Small intestine (tissue), 7 donors: Measurements from ENCODE around the gene NEIL1. TPM values are rescaled to one million over a fixed set of nuclear protein-coding genes. Genes with fewer than 3 reads are reported as not detected.

Source experiments
- DNase-seq, 2 donors: peaks; one replicate each; pipeline versions ENCODE4 v3.0.0 to v3.0.0-alpha.2; 2013
- FAIRE-seq: peaks from 2 replicates; lab custom pipeline; 2012; peaks lifted over from hg19 to GRCh38; lab: Jason Lieb, UNC
- H3K27ac ChIP-seq, 3 donors: one replicate each; pipeline ENCODE4 v1.5.1; 2013; ENCODE audit warnings: low read length in 2 of 3, mild to moderate bottlenecking in 2 of 3, control low read depth in 1 of 3, inconsistent platforms in 1 of 3, low read depth in 1 of 3, moderate library complexity in 1 of 3
- H3K27me3 ChIP-seq, 3 donors: one replicate each; pipeline ENCODE4 v1.6.1; 2013; ENCODE audit warnings: low read length in 3 of 3, inconsistent platforms in 1 of 3; ENCODE audit not compliant: control insufficient read depth in 3 of 3, insufficient read depth in 3 of 3
- H3K36me3 ChIP-seq, 3 donors: one replicate each; pipeline ENCODE4 v1.6.1; 2013; ENCODE audit warnings: low read length in 3 of 3, inconsistent platforms in 1 of 3, low read depth in 1 of 3, mild to moderate bottlenecking in 1 of 3, moderate library complexity in 1 of 3; ENCODE audit not compliant: control insufficient read depth in 3 of 3, insufficient read depth in 2 of 3
- H3K4me1 ChIP-seq, 3 donors: one replicate each; pipeline ENCODE4 v1.6.1; 2013; ENCODE audit warnings: low read length in 2 of 3, inconsistent platforms in 1 of 3, low read depth in 1 of 3, mild to moderate bottlenecking in 1 of 3, moderate library complexity in 1 of 3; ENCODE audit not compliant: control insufficient read depth in 3 of 3, insufficient read depth in 2 of 3
- H3K4me3 ChIP-seq, 3 donors: one replicate each; pipeline ENCODE4 v1.5.1; 2013; ENCODE audit warnings: low read length in 3 of 3, control low read depth in 1 of 3, inconsistent platforms in 1 of 3, low read depth in 1 of 3, mild to moderate bottlenecking in 1 of 3, moderate library complexity in 1 of 3
- H3K9me3 ChIP-seq, 2 donors: one replicate each; pipeline ENCODE4 v1.6.1; 2013; ENCODE audit warnings: low read depth in 1 of 2, low read length in 1 of 2; ENCODE audit not compliant: control insufficient read depth in 2 of 2, insufficient read depth in 1 of 2
- WGBS, 3 donors: extraction: QIAGEN DNeasy Blood & Tissue Kit; methylation state at CpG; one replicate each; pipeline ENCODE4 v1.1.7; 2013; 5-methylcytosine and 5-hydroxymethylcytosine counted together
- polyA plus RNA-seq, 4 donors: library from polyadenylated mRNA; stranded (reverse) in 3 of 4; unstranded in 1 of 4; fragments of 200-250 nt in 3 of 4; fragments of 120-200 nt in 1 of 4; gene quantifications; one replicate each; pipeline versions ENCODE4 v1.2.1 to v1.2.3, GENCODE V29; 2013
- donor health status: healthy with polysubstance abuse.
- donor health status: control.
- donor health status: control.
- donor health status: Bipolar disorder and iron deficiency.
- donor health status: healthy.

NEIL1 gene
- polyA plus RNA-seq, 4 donors: 18.8 to 63.1 (median 41.7) TPM

DNA sequence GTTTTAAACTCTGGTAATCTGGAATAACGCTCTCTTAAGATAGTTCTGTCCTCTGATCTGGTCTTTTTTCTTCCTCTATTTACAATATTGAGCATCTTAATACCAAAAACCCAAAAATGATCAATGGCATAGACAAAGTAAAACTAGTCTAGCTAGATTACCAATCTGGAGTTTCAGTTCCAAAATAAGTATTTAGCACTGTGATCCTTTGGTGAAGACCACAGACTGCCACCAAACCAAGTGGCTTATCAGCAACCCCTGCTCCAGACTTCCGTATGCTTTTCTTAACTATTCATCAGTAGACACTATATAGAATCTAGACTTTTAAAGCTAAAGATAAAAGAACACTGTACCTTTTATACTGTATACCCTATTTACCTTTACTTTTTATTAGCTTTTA lies 57.1 kb downstream of the NEIL1 start:
- WGBS, 3 donors: 83 to 91% (median 89%) methylated on average over 2 of the region's 2 CpGs
- H3K36me3 ChIP-seq: peaks cover 10 to 49% (median 26%) of the 10 kb centered on the region in 3 donors
- FAIRE-seq: no peak

More for the DNA sequence above, 57.1 kb downstream of the NEIL1 start:
- no peaks in the 10 kb centered on the region for H3K9me3 ChIP-seq
- H3K4me1 ChIP-seq: no peaks in the 10 kb centered on the region
- H3K4me3 ChIP-seq: no peak overlapping the region
- no peak overlapping the region for H3K27ac ChIP-seq
- no peaks in the 10 kb centered on the region for H3K27me3 ChIP-seq
- DNase-seq: no peak

Other genes with a start within 250 kb of the NEIL1 start
- 10 to 100 TPM in 2 of 4 donors, 1 to 10 TPM in 2; 6.5 to 20.6 (median 11.9) TPM for gene C15orf39, start 145.2 kb upstream of the NEIL1 start, polyA plus RNA-seq
- not detected for gene GOLGA6C, start 88.7 kb upstream of the NEIL1 start, polyA plus RNA-seq
- gene GOLGA6D, start 64.2 kb upstream of the NEIL1 start, polyA plus RNA-seq: under 1 TPM in 1 of 4 donors, not detected in 3; 0.07 TPM
- gene COMMD4, start 11.0 kb upstream of the NEIL1 start, polyA plus RNA-seq: 100 to 1,000 TPM in 3 of 4 donors, 10 to 100 TPM in 1; 88.1 to 177 (median 114) TPM
- gene MAN2C1, start 21.6 kb downstream of the NEIL1 start, polyA plus RNA-seq: 100 to 1,000 TPM; 109 to 379 (median 172) TPM
- gene SIN3A, start 104.7 kb downstream of the NEIL1 start, polyA plus RNA-seq: 10 to 100 TPM in 2 of 4 donors, 1 to 10 TPM in 2; 7.6 to 36.0 (median 11.9) TPM
- gene PTPN9, start 232.3 kb downstream of the NEIL1 start, polyA plus RNA-seq: 10 to 100 TPM; 19.7 to 40.2 (median 20.6) TPM